Endodermal cell (in vitro differentiated cells): Measurements from ENCODE around the gene GRM5. TPM values are rescaled to one million over a fixed set of nuclear protein-coding genes. Genes with fewer than 3 reads are reported as not detected.

ENCODE experiments used
- DNase-seq: peaks from one replicate; pipeline ENCODE4 v3.0.0-alpha.2; 2017
- H3K27ac ChIP-seq: 2 replicates; pipeline ENCODE4 v1.5.1; 2013; ENCODE audit warnings: mild to moderate bottlenecking, low read depth, low read length, moderate library complexity
- H3K27me3 ChIP-seq: 2 replicates; pipeline ENCODE4 v1.6.1; 2013; ENCODE audit warnings: mild to moderate bottlenecking, low read length, moderate library complexity; ENCODE audit not compliant: insufficient read depth, control insufficient read depth, poor library complexity, severe bottlenecking
- H3K36me3 ChIP-seq: 2 replicates; pipeline ENCODE4 v1.7.0; 2013; ENCODE audit warnings: mild to moderate bottlenecking, low read length, moderate library complexity; ENCODE audit not compliant: control insufficient read depth, insufficient read depth
- H3K4me1 ChIP-seq: one replicate; pipeline ENCODE4 v1.7.0; 2013; ENCODE audit warnings: low read length; ENCODE audit not compliant: control insufficient read depth, insufficient read depth
- H3K4me3 ChIP-seq: 2 replicates; pipeline ENCODE4 v1.5.1; 2013; ENCODE audit warnings: mild to moderate bottlenecking, low read length, moderate library complexity
- H3K9ac ChIP-seq: 2 replicates; pipeline ENCODE4 v1.6.1; 2013; ENCODE audit warnings: mild to moderate bottlenecking, low read length, moderate library complexity; ENCODE audit not compliant: poor library complexity, severe bottlenecking; ENCODE audit errors: extremely low read depth
- H3K9me3 ChIP-seq: 2 replicates; pipeline ENCODE4 v1.6.1; 2013; ENCODE audit warnings: mild to moderate bottlenecking, low read length, moderate library complexity; ENCODE audit not compliant: control insufficient read depth
- H3K27ac Mint-ChIP-seq: 2 replicates; pipeline ENCODE4 v1.8.0; 2020; ENCODE audit warnings: mixed read lengths
- H3K27me3 Mint-ChIP-seq: 2 replicates; pipeline ENCODE4 v1.8.0; 2021; ENCODE audit warnings: mild to moderate bottlenecking, mixed read lengths; ENCODE audit not compliant: insufficient read depth
- H3K36me3 Mint-ChIP-seq: 2 replicates; pipeline ENCODE4 v1.8.0; 2020; ENCODE audit warnings: low read depth, mixed read lengths
- H3K4me1 Mint-ChIP-seq: 2 replicates; pipeline ENCODE4 v1.8.0; 2020; ENCODE audit warnings: mixed read lengths
- H3K4me3 Mint-ChIP-seq: 2 replicates; pipeline ENCODE4 v1.8.0; 2020; ENCODE audit warnings: mild to moderate bottlenecking, moderate library complexity, mixed read lengths
- H3K9me3 Mint-ChIP-seq: 2 replicates; pipeline ENCODE4 v1.8.0; 2020; ENCODE audit warnings: mild to moderate bottlenecking, mixed read lengths
- CTCF ChIP-seq: fragments of 200-600 bp; sonication (generic); conservative IDR thresholded peaks from 2 replicates; pipeline ENCODE4 v1.5.0; 2021; ENCODE audit warnings: antibody characterized with exemption, mild to moderate bottlenecking
- WGBS, 2 experiments: methylation state at CpG; one replicate each; pipeline versions ENCODE4 v1.1.5 to v1.1.7; 2013; ENCODE audit warnings: missing lambda C conversion rate in 2 of 2, mixed read lengths in 1 of 2; ENCODE audit not compliant: insufficient coverage in 1 of 2, insufficient read length in 1 of 2; 5-methylcytosine and 5-hydroxymethylcytosine counted together
- total RNA-seq, 2 donors: library from RNA; stranded (reverse); fragmentation: NEBNext Ultra II Directional in 1 of 2; extraction: Animal tissue kit (Norgen Biotek cat#: 25700) in 1 of 2; gene quantifications; 2 replicates in 1 of 2; 3 replicates in 1 of 2; pipeline ENCODE4 v1.2.1, GENCODE V29; 2021

Gene GRM5
- total RNA-seq, 2 donors from 2014 or later: 0.07 to 0.09 TPM

GRCh38 chr11:88501541-88501940, 564.2 kb downstream of the GRM5 start:
- no peak overlapping the region for H3K9ac ChIP-seq
- H3K27ac Mint-ChIP-seq: no peak overlapping the region
- no peaks in the 10 kb centered on the region for H3K9me3 Mint-ChIP-seq
- TF ChIP-seq CTCF: no peak
- no peak overlapping the region for H3K4me3 Mint-ChIP-seq
- H3K36me3 ChIP-seq: no peaks in the 10 kb centered on the region
- no peaks in the 10 kb centered on the region for H3K27me3 ChIP-seq
- DNase-seq: no peak
- H3K4me1 Mint-ChIP-seq: no peaks in the 10 kb centered on the region
- H3K27me3 Mint-ChIP-seq: peaks cover 7% of the 10 kb centered on the region
- no peak overlapping the region for H3K4me3 ChIP-seq
- WGBS, 2 experiments: 60 to 71% methylated on average over 2 of the region's 2 CpGs
- H3K36me3 Mint-ChIP-seq: no peaks in the 10 kb centered on the region
- H3K27ac ChIP-seq: no peak overlapping the region
- H3K9me3 ChIP-seq: no peaks in the 10 kb centered on the region
- H3K4me1 ChIP-seq: no peaks in the 10 kb centered on the region

DNA sequence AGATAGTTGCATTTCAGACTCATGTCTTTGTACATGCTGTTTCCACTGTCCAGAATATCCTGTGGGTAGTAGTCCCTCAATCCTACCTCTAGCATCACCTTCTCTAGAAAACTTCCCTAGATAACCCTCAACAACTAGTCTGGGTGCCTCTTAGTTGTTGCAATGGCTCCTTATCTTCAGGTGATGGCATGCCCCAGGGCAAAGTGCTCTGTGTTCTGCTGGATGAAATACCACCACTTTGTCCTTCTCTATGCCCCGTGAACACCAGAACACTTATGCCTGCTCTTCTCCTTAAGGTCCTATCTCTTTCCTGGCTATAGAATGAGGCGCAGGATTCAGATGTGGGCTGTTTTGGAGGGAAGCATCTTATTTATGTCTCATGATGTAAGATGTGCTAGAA, 569.9 kb downstream of the GRM5 start:
- Mint-ChIP-seq H3K27me3 (no peaks in the 10 kb centered on the region), H3K4me1 (peaks cover 5% of the 10 kb centered on the region), H3K27ac (no peak overlapping the region), H3K9me3 (no peaks in the 10 kb centered on the region), H3K36me3 (no peaks in the 10 kb centered on the region), H3K4me3 (no peak overlapping the region)
- DNase-seq: no peak
- Histone ChIP-seq H3K36me3 (no peaks in the 10 kb centered on the region), H3K9me3 (no peaks in the 10 kb centered on the region), H3K4me1 (no peaks in the 10 kb centered on the region), H3K27me3 (no peaks in the 10 kb centered on the region), H3K9ac (no peak overlapping the region), H3K4me3 (no peak overlapping the region), H3K27ac (no peak overlapping the region)
- WGBS, 2 experiments: 94% methylated on average over 2 of the region's 2 CpGs; no CpG with 5 or more reads in 1 of the 2 experiments
- TF ChIP-seq CTCF: no peak

- Histone ChIP-seq H3K27me3 (no peaks in the 10 kb centered on the region), H3K27ac (no peak overlapping the region), H3K36me3 (no peaks in the 10 kb centered on the region), H3K9ac (no peak overlapping the region), H3K4me1 (no peaks in the 10 kb centered on the region), H3K4me3 (no peak overlapping the region), H3K9me3 (no peaks in the 10 kb centered on the region)
- no peaks in the 10 kb centered on the region for H3K9me3 Mint-ChIP-seq
- peaks cover 5% of the 10 kb centered on the region for H3K4me1 Mint-ChIP-seq
- 90 to 100% methylated on average over 1 to 2 of the region's 2 CpGs for whole genome bisulfite sequencing, 2 experiments
- H3K27me3 Mint-ChIP-seq: no peaks in the 10 kb centered on the region
- H3K27ac Mint-ChIP-seq: no peak overlapping the region
- H3K36me3 Mint-ChIP-seq: no peaks in the 10 kb centered on the region
- DNase-seq: no peak
- H3K4me3 Mint-ChIP-seq: no peak overlapping the region
- TF ChIP-seq CTCF: peak; percentile 45
Observed at GRCh38 chr11:88494848-88495247, 570.9 kb downstream of the GRM5 start.
